Hematopoietic multipotent progenitor cell (in vitro differentiated cells): ENCODE measurements around the gene RHOH. TPM values are rescaled to one million over a fixed set of nuclear protein-coding genes. Genes with fewer than 3 reads are reported as not detected.

Source experiments
- DNase-seq, 3 donors: peaks; one replicate each; pipeline ENCODE4 v3.0.0-alpha.2; 2011 to 2015; ENCODE audit warnings: low read depth in 2 of 3, low spot score in 2 of 3
- total RNA-seq: library from RNA; depleted of rRNA; stranded (reverse); fragments of >200 nt; gene quantifications from one replicate; pipeline ENCODE4 v1.2.3, GENCODE V29; 2012

RHOH gene
- total RNA-seq, 1 donor: 96.4 TPM

- no peak for DNase-seq
Measured at GRCh38 chr4:40232610-40233009, 35.8 kb downstream of the RHOH start.

- no peak for DNase-seq
Measured at GRCh38 chr4:40233227-40233626, 36.4 kb downstream of the RHOH start.

GRCh38 chr4:40234519-40235039 is 37.7 kb downstream of the RHOH start:
- no peak for DNase-seq

GRCh38 chr4:40238008-40238699 is 41.3 kb downstream of the RHOH start:
- no peak for DNase-seq

GRCh38 chr4:40238700-40239548 is 42.1 kb downstream of the RHOH start:
- peak in 2 of 3 donors; percentile 24 to 52 for DNase-seq

- DNase-seq: no peak
Measured at GRCh38 chr4:40240040-40240653, 43.3 kb downstream of the RHOH start.

- DNase-seq: no peak
Measured at GRCh38 chr4:40241026-40241425, 44.2 kb downstream of the RHOH start.

GRCh38 chr4:40241941-40242340 is 45.1 kb downstream of the RHOH start:
- no peak for DNase-seq

- DNase-seq: no peak
Measured at GRCh38 chr4:40243386-40243948, 46.6 kb downstream of the RHOH start.

GRCh38 chr4:40244606-40245005 is 47.8 kb downstream of the RHOH start:
- no peak for DNase-seq

- DNase-seq: no peak
Measured at GRCh38 chr4:40245550-40245949, 48.7 kb downstream of the RHOH start.

GRCh38 chr4:40246011-40246900 is 49.4 kb downstream of the RHOH start:
- DNase-seq: no peak

- no peak for DNase-seq
Measured at GRCh38 chr4:40246938-40247337, 50.1 kb downstream of the RHOH start.

- DNase-seq: peak in 1 of 3 donors; percentile 81
Measured at GRCh38 chr4:40247350-40247749, 50.5 kb downstream of the RHOH start.

- no peak for DNase-seq
Measured at GRCh38 chr4:40251366-40251765, 54.5 kb downstream of the RHOH start.

GRCh38 chr4:40253906-40254305 is 57.1 kb downstream of the RHOH start:
- DNase-seq: no peak

- DNase-seq: no peak
Measured at GRCh38 chr4:40254608-40255392, 58.0 kb downstream of the RHOH start.

GRCh38 chr4:40255393-40256281 is 58.8 kb downstream of the RHOH start:
- DNase-seq: no peak
